Esophagus squamous epithelium (tissue), 4 donors: ENCODE results near the gene HEPACAM.

Source experiments
- CTCF ChIP-seq, 6 experiments: fragments of 450-650 bp in 4 of 6; fragments of 200-600 bp in 2 of 6; sonication (generic) in 2 of 6; IDR thresholded peaks; one replicate each; pipeline ENCODE4 v1.5.1; 2016 to 2019; ENCODE audit warnings: antibody characterized with exemption in 6 of 6, mild to moderate bottlenecking in 4 of 6, moderate library complexity in 4 of 6
- POLR2A ChIP-seq, 4 donors: fragments of 450-650 bp; IDR thresholded peaks; one replicate each; pipeline ENCODE4 v1.6.1; 2017; ENCODE audit warnings: antibody characterized with exemption in 4 of 4, mild to moderate bottlenecking in 4 of 4, moderate library complexity in 3 of 4

GRCh38 chr11:124934862-124935547 is 842 bp downstream of the HEPACAM start:
- TF ChIP-seq CTCF (IDR thresholded peaks at IDR 0.05) (no peak), POLR2A (IDR thresholded peaks at IDR 0.05) (no peak)
